ENCODE data around the gene CYP27C1.

CYP27C1 gene

DNA sequence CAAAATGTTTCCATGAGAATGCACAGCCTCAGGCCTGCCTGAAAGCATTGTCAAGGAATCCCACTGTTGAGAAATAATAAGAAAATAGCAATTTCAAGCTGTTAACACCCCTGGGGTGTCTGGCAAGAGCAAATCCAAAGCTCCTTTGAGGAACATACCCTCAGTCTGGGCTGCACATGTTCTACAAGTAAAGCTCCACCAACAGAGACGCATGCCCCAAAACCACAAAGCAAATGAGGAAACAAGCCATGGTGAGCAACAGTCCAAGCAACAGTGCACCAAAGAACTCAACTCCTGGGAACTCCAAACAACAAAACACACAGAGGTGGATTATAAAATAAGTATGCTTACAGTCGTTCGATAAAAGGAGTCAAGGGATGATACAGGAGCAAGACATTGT, 40.3 kb downstream of the CYP27C1 start:
- H3K27ac ChIP-seq, result no peak overlapping the region
- TF ChIP-seq, protein P1, sequence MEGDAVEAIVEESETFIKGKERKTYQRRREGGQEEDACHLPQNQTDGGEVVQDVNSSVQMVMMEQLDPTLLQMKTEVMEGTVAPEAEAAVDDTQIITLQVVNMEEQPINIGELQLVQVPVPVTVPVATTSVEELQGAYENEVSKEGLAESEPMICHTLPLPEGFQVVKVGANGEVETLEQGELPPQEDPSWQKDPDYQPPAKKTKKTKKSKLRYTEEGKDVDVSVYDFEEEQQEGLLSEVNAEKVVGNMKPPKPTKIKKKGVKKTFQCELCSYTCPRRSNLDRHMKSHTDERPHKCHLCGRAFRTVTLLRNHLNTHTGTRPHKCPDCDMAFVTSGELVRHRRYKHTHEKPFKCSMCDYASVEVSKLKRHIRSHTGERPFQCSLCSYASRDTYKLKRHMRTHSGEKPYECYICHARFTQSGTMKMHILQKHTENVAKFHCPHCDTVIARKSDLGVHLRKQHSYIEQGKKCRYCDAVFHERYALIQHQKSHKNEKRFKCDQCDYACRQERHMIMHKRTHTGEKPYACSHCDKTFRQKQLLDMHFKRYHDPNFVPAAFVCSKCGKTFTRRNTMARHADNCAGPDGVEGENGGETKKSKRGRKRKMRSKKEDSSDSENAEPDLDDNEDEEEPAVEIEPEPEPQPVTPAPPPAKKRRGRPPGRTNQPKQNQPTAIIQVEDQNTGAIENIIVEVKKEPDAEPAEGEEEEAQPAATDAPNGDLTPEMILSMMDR (conservative IDR thresholded peaks at IDR 0.05), result no peak

DNA sequence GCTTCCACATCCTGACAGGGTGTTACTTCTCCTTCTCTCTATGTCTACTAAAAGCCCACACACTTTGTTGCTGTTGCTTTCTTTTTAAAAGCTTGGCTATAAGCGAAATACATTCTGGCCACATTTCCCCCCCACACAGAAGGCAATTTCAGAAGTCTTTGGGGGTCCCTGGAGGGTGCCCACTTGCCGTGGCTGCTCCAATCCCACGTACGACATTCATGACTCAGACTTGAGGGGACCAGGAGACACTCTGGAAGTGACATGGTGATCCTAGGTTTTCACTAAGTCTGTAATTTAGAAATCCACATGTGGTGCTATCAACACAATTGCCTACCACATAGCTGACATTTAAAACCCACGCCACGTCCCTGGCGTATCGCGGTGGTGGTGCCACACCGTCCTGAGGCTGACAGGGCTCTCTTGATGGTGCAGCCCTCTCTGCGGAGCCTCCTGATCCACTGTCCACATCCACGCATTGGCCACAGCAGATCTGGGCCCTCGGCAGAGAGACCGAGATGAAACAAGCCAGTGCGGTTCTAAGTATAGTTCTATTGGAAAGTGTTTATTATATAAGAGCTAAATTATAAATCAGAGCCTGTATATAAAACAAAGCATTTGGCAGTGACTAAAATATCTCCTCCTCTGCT, 42.4 kb downstream of the CYP27C1 start:
- TF ChIP-seq, protein P1 (conservative IDR thresholded peaks at IDR 0.05), result no peak

DNA sequence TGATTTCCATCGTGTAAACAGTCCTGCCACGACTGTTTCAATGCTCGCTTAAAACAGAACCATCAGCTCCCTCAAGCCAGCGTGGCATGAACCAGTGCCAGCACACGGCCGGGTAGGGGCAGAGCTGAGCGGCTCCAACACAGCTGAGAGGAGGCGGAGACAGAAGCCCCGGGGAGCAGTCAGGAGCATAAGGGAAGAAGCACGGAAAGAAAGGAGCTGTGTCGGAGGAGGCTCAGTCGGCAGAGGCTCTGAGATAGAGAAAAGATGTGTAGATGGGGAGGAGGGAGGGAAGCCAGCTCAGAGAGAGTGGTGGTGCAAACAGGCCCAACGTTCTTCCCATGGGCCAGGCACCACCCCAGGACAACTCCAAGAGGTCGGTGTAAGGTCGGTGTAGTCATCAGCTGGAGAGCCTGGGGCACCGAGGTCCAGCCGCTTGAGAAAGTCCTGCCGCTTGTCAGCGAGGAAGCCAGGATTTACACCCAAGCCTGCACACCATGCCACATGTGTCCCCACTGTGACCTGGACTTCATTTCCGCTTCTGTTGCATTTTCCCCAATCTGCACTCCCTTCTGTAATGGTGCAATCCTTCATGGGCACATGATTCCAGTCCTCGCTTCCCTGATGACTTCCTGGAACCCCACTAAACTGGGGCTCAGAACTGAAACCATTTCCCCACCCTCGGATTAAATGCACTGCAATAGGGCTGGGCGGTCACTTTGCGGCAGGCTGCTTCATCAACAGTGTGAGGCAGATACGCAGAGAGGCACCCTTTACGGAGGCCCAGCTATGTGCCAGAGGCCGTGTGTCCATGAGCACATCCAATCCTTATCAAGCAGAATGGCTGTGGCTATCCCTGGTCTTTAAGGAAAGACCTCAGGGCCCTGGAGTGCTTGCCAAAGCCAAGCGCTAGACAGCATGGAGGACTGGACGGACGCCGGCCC, 43.5 kb downstream of the CYP27C1 start:
- no peak overlapping the region for H3K27ac ChIP-seq
- TF ChIP-seq, protein P1 (conservative IDR thresholded peaks at IDR 0.05), result no peak

More for the DNA sequence above, 42.4 kb downstream of the CYP27C1 start:
- no peak overlapping the region for H3K27ac ChIP-seq

DNA sequence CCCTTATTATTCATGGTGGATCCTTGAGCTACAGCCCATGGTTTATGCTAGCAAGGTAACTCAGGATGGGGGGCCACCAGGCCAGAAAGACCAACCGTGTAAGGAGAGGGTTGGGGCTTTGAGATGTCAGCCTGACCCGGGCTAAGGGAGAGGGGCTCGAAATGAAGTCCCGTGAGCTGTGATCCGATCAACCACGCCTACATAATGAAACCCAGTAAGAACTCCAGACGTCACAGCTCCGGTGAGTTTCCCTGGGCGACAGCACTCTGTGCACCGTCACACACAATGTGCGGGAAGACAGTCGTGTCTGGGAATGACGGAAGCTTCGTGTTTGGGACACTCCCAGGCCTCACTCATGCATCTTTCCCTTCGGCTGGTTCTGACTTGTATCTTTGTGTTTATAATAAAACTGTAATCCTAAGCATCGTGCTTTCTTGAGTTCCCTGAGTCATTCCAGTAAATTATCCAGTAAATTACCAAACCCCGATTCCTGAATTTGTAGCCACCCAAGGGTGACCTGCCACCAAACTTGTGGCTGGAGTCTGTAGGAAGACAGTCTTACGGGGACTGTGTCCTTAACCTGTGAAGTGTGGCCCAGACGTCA, 44.2 kb downstream of the CYP27C1 start:
- TF ChIP-seq, protein P1 (conservative IDR thresholded peaks at IDR 0.05), result no peak
- no peak overlapping the region for H3K27ac ChIP-seq

DNA sequence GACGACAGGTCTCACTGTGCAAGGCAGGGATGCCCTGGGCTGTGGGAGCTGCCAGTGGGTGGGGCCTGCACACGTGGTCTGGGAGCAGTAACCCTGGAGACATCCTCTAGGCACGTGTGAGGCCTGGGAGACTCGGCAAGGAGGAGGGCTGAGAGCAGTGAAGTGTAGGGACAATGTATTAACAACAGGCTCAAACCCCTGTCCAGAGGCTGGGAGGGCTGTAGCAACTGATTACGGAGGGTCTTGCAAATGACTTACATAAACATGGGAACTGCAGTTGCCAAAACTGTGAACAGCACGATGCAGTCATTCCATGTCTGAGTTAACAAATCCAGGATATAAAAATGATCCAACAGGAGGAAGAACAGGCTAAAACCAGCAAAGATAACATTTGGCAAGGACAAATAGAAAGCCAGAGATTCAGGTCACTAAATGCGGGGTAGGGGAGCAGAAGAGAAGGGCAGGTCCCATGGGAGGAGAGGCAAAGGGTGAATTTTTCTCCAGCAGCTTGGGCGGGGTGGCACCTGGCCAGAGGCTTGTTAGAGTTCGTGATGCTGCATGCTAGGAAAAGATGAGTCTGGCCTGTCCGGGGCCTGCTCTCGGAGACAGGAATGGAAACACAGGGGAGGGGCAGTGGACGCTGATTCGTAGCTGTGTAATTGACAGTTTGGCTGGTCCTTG, 44.9 kb downstream of the CYP27C1 start:
- no peak overlapping the region for H3K27ac ChIP-seq
- TF ChIP-seq, protein P1 (conservative IDR thresholded peaks at IDR 0.05), result no peak

DNA sequence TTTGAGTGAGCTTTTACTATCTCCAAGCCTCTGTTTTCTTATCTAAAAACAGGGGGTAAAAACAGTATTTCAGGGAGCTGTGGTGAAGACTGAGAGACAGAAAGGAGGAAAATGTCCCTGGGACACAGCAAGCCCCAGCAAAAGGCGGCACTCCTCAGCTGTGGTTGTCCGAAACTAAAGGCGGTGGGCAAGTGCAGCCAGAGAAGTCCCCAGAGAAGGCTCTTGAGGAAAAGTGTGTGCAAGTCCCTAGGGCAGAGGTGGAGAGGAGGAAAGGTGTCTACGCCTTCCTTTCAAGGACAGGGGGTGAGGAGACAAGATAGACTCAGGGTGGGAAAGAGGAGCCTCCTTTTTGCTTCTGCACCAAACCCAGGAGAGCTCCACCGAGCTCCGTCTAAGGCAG, 45.5 kb downstream of the CYP27C1 start:
- TF ChIP-seq, protein P1 (conservative IDR thresholded peaks at IDR 0.05), result no peak
- H3K27ac ChIP-seq, result no peak overlapping the region

DNA sequence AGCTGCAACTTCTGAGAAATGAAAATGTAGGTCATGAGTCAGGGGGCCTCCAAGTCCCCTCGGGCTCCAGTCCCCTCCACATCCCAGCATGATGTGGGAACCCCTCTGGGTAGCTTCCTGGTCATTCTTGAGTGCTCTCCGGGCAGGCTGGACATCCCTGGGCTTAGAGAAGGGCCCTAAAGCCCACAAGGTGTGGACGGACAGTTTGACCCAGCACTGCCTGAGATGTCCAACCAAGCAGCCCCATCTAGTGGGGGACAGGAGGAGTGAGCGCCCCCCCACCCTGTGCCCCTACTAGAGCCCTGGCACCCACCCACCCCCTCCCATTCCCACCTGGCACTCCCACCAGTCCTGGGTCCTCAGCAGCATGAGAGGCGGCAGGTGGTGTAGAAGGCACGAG, 46.0 kb downstream of the CYP27C1 start:
- H3K27ac ChIP-seq, result no peak overlapping the region
- TF ChIP-seq, protein P1 (conservative IDR thresholded peaks at IDR 0.05), result peak; percentile 26; the same call in 1 of the 2 replicates

All from VCaP (cell line).